CD14-positive monocyte (primary cell): ENCODE data around the gene CST11. TPM values are rescaled to one million over a fixed set of nuclear protein-coding genes. Genes with fewer than 3 reads are reported as not detected.

Experiments
- DNase-seq, 3 donors: peaks; one replicate each; pipeline ENCODE4 v3.0.0-alpha.2; 2011 to 2022
- H2AFZ ChIP-seq: 2 replicates; pipeline ENCODE4 v1.6.0; 2012; ENCODE audit warnings: mild to moderate bottlenecking, low read depth, low read length, inconsistent platforms; ENCODE audit not compliant: insufficient read depth, poor library complexity, severe bottlenecking
- H3K27ac ChIP-seq, 2 donors: 1 replicate in 1 of 2; 2 replicates in 1 of 2; pipeline ENCODE4 v1.5.1; 2012 to 2013; ENCODE audit warnings: low read length in 2 of 2, control low read depth in 1 of 2, inconsistent platforms in 1 of 2, low read depth in 1 of 2, mild to moderate bottlenecking in 1 of 2
- H3K27me3 ChIP-seq, 2 donors: one replicate each; pipeline versions ENCODE4 v1.6.0 to v1.6.1; 2011 to 2013; ENCODE audit warnings: low read length in 2 of 2; ENCODE audit not compliant: control insufficient read depth in 2 of 2, insufficient read depth in 2 of 2
- H3K36me3 ChIP-seq, 2 donors: replicated peaks in 1 of 2; 1 replicate in 1 of 2; 2 replicates in 1 of 2; pipeline versions ENCODE4 v1.5.1 to v1.6.1; 2012 to 2013; ENCODE audit warnings: low read length in 2 of 2, control low read depth in 1 of 2, inconsistent platforms in 1 of 2, mild to moderate bottlenecking in 1 of 2; ENCODE audit not compliant: insufficient read depth in 2 of 2, control insufficient read depth in 1 of 2
- H3K4me1 ChIP-seq, 2 donors: 1 replicate in 1 of 2; 2 replicates in 1 of 2; pipeline versions ENCODE4 v1.5.1 to v1.6.1; 2012 to 2013; ENCODE audit warnings: low read length in 2 of 2, control low read depth in 1 of 2, inconsistent platforms in 1 of 2, mild to moderate bottlenecking in 1 of 2, moderate library complexity in 1 of 2; ENCODE audit not compliant: insufficient read depth in 2 of 2, control insufficient read depth in 1 of 2
- H3K4me2 ChIP-seq: replicated peaks from 2 replicates; pipeline ENCODE3; 2012; ENCODE audit warnings: low read length, moderate library complexity, mild to moderate bottlenecking; ENCODE audit not compliant: poor library complexity, severe bottlenecking; ENCODE audit errors: extremely low read depth
- H3K4me3 ChIP-seq, 3 experiments: fragments of 200-600 bp in 1 of 3; sonication (generic) in 1 of 3; replicated peaks in 1 of 3; 1 replicate in 2 of 3; 2 replicates in 1 of 3; pipeline ENCODE4 v1.5.1; 2011 to 2013; ENCODE audit warnings: low read length in 3 of 3, mild to moderate bottlenecking in 3 of 3, control low read depth in 2 of 3, low read depth in 2 of 3, inconsistent platforms in 1 of 3, moderate library complexity in 1 of 3
- H3K79me2 ChIP-seq: 2 replicates; pipeline ENCODE4 v1.6.0; 2012; ENCODE audit warnings: mild to moderate bottlenecking, control low read depth, inconsistent platforms, low read length, moderate library complexity; ENCODE audit not compliant: insufficient read depth
- H3K9ac ChIP-seq: 2 replicates; pipeline ENCODE4 v1.6.0; 2017; ENCODE audit warnings: low read length, mild to moderate bottlenecking; ENCODE audit not compliant: insufficient read depth, poor library complexity, severe bottlenecking
- H3K9me3 ChIP-seq, 2 donors: replicated peaks in 1 of 2; 1 replicate in 1 of 2; 2 replicates in 1 of 2; pipeline versions ENCODE4 v1.5.1 to v1.6.1; 2012 to 2013; ENCODE audit warnings: low read length in 2 of 2, control low read depth in 1 of 2; ENCODE audit not compliant: control insufficient read depth in 1 of 2, insufficient read depth in 1 of 2
- H4K20me1 ChIP-seq: 2 replicates; pipeline ENCODE4 v1.6.0; 2012; ENCODE audit warnings: mild to moderate bottlenecking, low read length, control low read depth, moderate library complexity; ENCODE audit not compliant: insufficient read depth
- H3K27ac Mint-ChIP-seq, 7 donors: one replicate each; pipeline ENCODE4 v1.8.0; 2020; ENCODE audit warnings: mild to moderate bottlenecking in 7 of 7, mixed read lengths in 7 of 7, moderate library complexity in 6 of 7, inconsistent platforms in 2 of 7
- H3K27me3 Mint-ChIP-seq, 3 donors: one replicate each; pipeline ENCODE4 v1.8.0; 2021 to 2022; ENCODE audit warnings: low read depth in 3 of 3, mild to moderate bottlenecking in 3 of 3, mixed read lengths in 3 of 3, moderate library complexity in 3 of 3, inconsistent platforms in 1 of 3
- H3K36me3 Mint-ChIP-seq, 2 donors: one replicate each; pipeline ENCODE4 v1.8.0; 2020; ENCODE audit warnings: mixed read lengths in 2 of 2, inconsistent platforms in 1 of 2, mild to moderate bottlenecking in 1 of 2
- H3K4me1 Mint-ChIP-seq: one replicate; pipeline ENCODE4 v1.8.0; 2020; ENCODE audit warnings: mild to moderate bottlenecking, mixed read lengths
- H3K4me3 Mint-ChIP-seq, 2 donors: one replicate each; pipeline ENCODE4 v1.8.0; 2020; ENCODE audit warnings: mild to moderate bottlenecking in 2 of 2, mixed read lengths in 2 of 2, moderate library complexity in 1 of 2
- H3K9me3 Mint-ChIP-seq, 7 donors: one replicate each; pipeline ENCODE4 v1.8.0; 2020 to 2022; ENCODE audit warnings: mixed read lengths in 7 of 7, mild to moderate bottlenecking in 6 of 7, moderate library complexity in 6 of 7, inconsistent platforms in 2 of 7
- CTCF ChIP-seq: fragments of 200-600 bp; IDR thresholded peaks from one replicate; pipeline ENCODE4 v1.8.0; 2022; ENCODE audit warnings: antibody characterized with exemption, mild to moderate bottlenecking
- WGBS: methylation state at CpG from one replicate; pipeline ENCODE4 v1.1.5; 2013; ENCODE audit warnings: missing lambda C conversion rate; ENCODE audit not compliant: insufficient coverage; 5-methylcytosine and 5-hydroxymethylcytosine counted together
- intact Hi-C, 2 donors: fragments of 100-400 bp; cut with micrococcal nuclease; formaldehyde crosslinking; loops; one replicate each; pipeline versions ENCODE4 v1.15.0 to v1.15.1; 2023
- polyA plus RNA-seq, 3 donors: library from polyadenylated mRNA; depleted of rRNA in 1 of 3; unstranded in 2 of 3; stranded (reverse) in 1 of 3; fragments of 300-500 nt in 2 of 3; fragments of >200 nt in 1 of 3; fragmentation: Illumina TruSeq in 2 of 3; gene quantifications; 1 replicate in 2 of 3; 2 replicates in 1 of 3; pipeline ENCODE4 v1.2.3, GENCODE V29; 2012 to 2021

CST11 gene
- polyA plus RNA-seq, 3 donors: not detected

GRCh38 chr20:23410916-23411695 lies 41.6 kb downstream of the CST11 start:
- H2AFZ ChIP-seq: no peak overlapping the region
- Mint-ChIP-seq H3K9me3 (no peaks in the 10 kb centered on the region), H3K27me3 (peaks cover 0 to 1% (median 0%) of the 10 kb centered on the region in 3 donors), H3K36me3 (peaks cover 7 to 11% of the 10 kb centered on the region in 2 donors), H3K4me1 (peaks cover 10% of the 10 kb centered on the region), H3K27ac (peak overlapping the region in 1 of 7 donors; percentile 10), H3K4me3 (no peak overlapping the region)
- peaks cover under 1 to 3% of the 10 kb centered on the region in 2 donors for H3K36me3 ChIP-seq
- no peak overlapping the region for H3K4me2 ChIP-seq
- 100% methylated on average over 1 of the region's 3 CpGs for WGBS
- H3K4me3 ChIP-seq: no peak overlapping the region
- H3K9ac ChIP-seq: no peak overlapping the region
- TF ChIP-seq CTCF: no peak
- peaks cover 95% of the 10 kb centered on the region for H3K79me2 ChIP-seq
- no peaks in the 10 kb centered on the region for H3K9me3 ChIP-seq
- no peak overlapping the region for H3K27ac ChIP-seq
- no peak for DNase-seq
- H3K4me1 ChIP-seq: no peaks in the 10 kb centered on the region
- no peaks in the 10 kb centered on the region for H3K27me3 ChIP-seq
- H4K20me1 ChIP-seq: peaks cover 74% of the 10 kb centered on the region
- intact Hi-C loops: no loop called here

GRCh38 chr20:23409800-23410199 lies 42.9 kb downstream of the CST11 start:
- H3K4me2 ChIP-seq: no peak overlapping the region
- no peaks in the 10 kb centered on the region for H3K9me3 ChIP-seq
- H3K4me3 ChIP-seq: no peak overlapping the region
- no CpG with 5 or more reads among the region's 3 CpGs for WGBS
- Mint-ChIP-seq H3K36me3 (peaks cover 11 to 14% of the 10 kb centered on the region in 2 donors), H3K9me3 (no peaks in the 10 kb centered on the region), H3K4me1 (peaks cover 5% of the 10 kb centered on the region), H3K4me3 (no peak overlapping the region), H3K27me3 (peaks cover 0 to 1% (median 0%) of the 10 kb centered on the region in 3 donors), H3K27ac (peak overlapping the region in 1 of 7 donors; percentile 74)
- H2AFZ ChIP-seq: no peak overlapping the region
- H3K27me3 ChIP-seq: no peaks in the 10 kb centered on the region
- H3K79me2 ChIP-seq: peaks cover 95% of the 10 kb centered on the region
- H3K4me1 ChIP-seq: no peaks in the 10 kb centered on the region
- H3K9ac ChIP-seq: no peak overlapping the region
- peaks cover 80% of the 10 kb centered on the region for H4K20me1 ChIP-seq
- intact Hi-C loops: loop anchor here in 1 of 2 donors (10.0 kb wide), 1 partner anchor 65 kb away; no protein-coding TSS in a partner anchor
- H3K27ac ChIP-seq: no peak overlapping the region
- TF ChIP-seq CTCF: no peak
- DNase-seq: no peak
- peaks cover 3 to 5% of the 10 kb centered on the region in 2 donors for H3K36me3 ChIP-seq
